ENCODE measurements around the gene CDC73.

GRCh38 chr1:193283016-193283415 lies 161.2 kb downstream of the CDC73 start:
- TF ChIP-seq GATA2 (IDR thresholded peaks at IDR 0.05; ENCODE audit: low read depth, low read length): no peak
- TF ChIP-seq GATA3 (IDR thresholded peaks at IDR 0.05; ENCODE audit: low read depth, low read length): no peak
